ENCODE measurements around the gene ADAT2.

ADAT2 gene

DNA sequence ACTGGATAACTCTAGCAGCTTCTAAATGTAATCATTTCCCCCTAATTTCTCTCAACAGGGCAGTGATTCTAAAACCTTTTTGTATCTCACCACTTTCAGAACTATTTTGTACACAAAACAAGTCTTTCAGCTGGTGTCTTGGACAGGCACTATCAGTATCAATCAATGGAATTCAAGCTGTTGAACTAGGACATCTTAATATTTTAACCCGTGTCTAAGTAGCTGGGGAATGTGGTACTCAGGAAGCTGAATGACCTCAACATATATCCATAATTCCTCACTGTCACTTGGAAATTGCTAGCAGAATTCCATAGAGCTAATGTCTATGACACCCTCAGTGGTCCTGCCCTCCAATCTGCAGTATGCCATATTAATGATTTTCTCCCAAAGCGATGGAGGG, 24.5 kb downstream of the ADAT2 start:
- no peak for DNase-seq (ENCODE audit: low spot score)
- no peak overlapping the region for H3K27ac ChIP-seq

DNA sequence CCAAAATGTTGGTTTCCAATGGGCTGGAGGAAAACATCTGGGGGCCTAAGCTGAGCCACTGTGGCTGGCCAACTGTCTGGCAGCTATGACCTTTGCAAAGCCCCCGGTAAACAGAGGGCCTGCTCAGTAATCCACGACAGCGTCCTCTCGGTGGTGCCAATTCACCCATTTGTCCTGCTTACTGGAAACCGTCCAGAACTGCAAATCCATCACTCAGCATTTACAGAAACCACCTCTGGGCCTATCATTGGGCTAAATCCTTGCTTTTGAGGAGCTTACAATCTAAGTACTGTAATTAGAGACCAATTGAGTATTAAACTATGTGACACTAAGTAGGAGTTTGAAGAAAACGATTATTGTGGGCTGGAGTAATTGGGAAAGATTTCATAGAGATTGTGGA, 31.0 kb downstream of the ADAT2 start:
- Histone ChIP-seq H3K27ac (no peak overlapping the region), H3K4me3 (no peak overlapping the region)
- DNase-seq (ENCODE audit: low spot score): no peak
- TF ChIP-seq, protein P1, sequence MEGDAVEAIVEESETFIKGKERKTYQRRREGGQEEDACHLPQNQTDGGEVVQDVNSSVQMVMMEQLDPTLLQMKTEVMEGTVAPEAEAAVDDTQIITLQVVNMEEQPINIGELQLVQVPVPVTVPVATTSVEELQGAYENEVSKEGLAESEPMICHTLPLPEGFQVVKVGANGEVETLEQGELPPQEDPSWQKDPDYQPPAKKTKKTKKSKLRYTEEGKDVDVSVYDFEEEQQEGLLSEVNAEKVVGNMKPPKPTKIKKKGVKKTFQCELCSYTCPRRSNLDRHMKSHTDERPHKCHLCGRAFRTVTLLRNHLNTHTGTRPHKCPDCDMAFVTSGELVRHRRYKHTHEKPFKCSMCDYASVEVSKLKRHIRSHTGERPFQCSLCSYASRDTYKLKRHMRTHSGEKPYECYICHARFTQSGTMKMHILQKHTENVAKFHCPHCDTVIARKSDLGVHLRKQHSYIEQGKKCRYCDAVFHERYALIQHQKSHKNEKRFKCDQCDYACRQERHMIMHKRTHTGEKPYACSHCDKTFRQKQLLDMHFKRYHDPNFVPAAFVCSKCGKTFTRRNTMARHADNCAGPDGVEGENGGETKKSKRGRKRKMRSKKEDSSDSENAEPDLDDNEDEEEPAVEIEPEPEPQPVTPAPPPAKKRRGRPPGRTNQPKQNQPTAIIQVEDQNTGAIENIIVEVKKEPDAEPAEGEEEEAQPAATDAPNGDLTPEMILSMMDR (IDR thresholded peaks at IDR 0.05): no peak

More for the DNA sequence above, 24.5 kb downstream of the ADAT2 start:
- H3K4me3 ChIP-seq: no peak overlapping the region
- TF ChIP-seq, protein P1 (IDR thresholded peaks at IDR 0.05): no peak

DNA sequence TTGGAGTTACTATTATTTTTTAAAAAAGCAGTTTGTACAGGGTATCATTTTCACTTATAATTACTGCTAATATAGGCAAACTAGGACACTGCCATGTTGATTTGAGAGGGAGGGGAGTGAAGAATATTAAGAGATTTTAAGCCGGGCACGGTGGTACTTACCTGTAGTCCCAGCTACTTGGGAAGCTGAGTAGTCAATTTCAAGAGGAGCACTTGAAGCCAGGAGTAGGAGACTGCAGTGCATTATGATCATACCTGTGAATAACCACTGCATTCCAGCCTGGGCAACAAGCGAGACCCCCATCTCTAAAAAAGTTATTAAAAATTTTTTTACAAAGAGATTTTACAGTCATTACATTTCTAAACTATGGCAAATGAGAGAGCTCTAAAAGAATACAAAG, 35.7 kb downstream of the ADAT2 start:
- no peak overlapping the region for H3K4me3 ChIP-seq
- TF ChIP-seq, protein P1 (IDR thresholded peaks at IDR 0.05): no peak
- no peak for DNase-seq (ENCODE audit: low spot score)
- H3K27ac ChIP-seq: no peak overlapping the region

GRCh38 chr6:143410859-143411270, 39.6 kb downstream of the ADAT2 start:
- TF ChIP-seq, protein P1 (IDR thresholded peaks at IDR 0.05): no peak
- DNase-seq (ENCODE audit: low spot score): no peak

GRCh38 chr6:143408787-143409162, 41.7 kb downstream of the ADAT2 start:
- TF ChIP-seq, protein P1 (IDR thresholded peaks at IDR 0.05): no peak
- no peak overlapping the region for H3K27ac ChIP-seq

More at GRCh38 chr6:143410859-143411270, 39.6 kb downstream of the ADAT2 start:
- no peak overlapping the region for H3K27ac ChIP-seq
- H3K4me3 ChIP-seq: no peak overlapping the region

DNA sequence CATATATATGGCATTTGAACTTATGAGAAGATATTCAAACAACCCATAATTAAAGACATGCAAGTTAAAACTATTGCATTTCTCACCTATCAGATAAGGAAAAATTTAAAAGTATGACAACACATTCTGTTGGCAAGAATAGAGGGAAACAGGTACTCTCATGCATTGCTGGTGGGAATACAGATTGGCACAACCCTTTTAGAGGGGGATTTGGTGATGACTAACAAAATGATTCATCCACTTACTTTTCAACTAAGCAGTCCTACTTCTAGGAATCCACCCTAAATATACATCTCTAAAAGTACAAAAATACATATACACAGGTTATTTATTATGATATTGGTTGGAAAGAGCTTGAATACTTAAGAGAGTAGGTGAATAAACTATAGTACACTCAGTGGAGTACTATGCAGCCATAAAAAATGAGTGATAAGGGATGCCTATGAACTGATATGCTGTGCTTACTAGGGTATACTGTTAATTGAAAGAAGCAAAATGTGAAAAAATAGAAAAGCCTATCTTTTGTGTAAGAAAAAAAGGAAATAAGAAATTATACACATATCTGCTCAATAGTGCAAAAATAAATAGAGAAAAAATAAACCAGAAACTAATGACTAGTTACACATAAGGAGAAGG, 42.2 kb downstream of the ADAT2 start:
- DNase-seq (ENCODE audit: low spot score): no peak
- H3K4me3 ChIP-seq: no peak overlapping the region
- H3K27ac ChIP-seq: no peak overlapping the region
- TF ChIP-seq, protein P1 (IDR thresholded peaks at IDR 0.05): no peak

More at GRCh38 chr6:143408787-143409162, 41.7 kb downstream of the ADAT2 start:
- DNase-seq (ENCODE audit: low spot score): no peak
- H3K4me3 ChIP-seq: no peak overlapping the region

- TF ChIP-seq, protein P1 (IDR thresholded peaks at IDR 0.05): no peak
- DNase-seq (ENCODE audit: low spot score): no peak
- Histone ChIP-seq H3K4me3 (no peak overlapping the region), H3K27ac (no peak overlapping the region)
Measured at GRCh38 chr6:143406673-143407072, 43.8 kb downstream of the ADAT2 start.

All from coronary artery (tissue), 2 donors.